Suppressor macrophage (primary cell): ENCODE data around the gene DIP2B.
"Not testable (repeated sequence)": the region's sequence is repeated elsewhere in the genome, so short reads cannot be mapped to it uniquely, and the experiment has no call there.

Experiments used
- DNase-seq, 4 experiments: peaks; one replicate each; pipeline ENCODE4 v3.0.0-alpha.2; 2020 to 2022

The DIP2B gene

GRCh38 chr12:50639721-50640120, 134.9 kb downstream of the DIP2B start:
- DNase-seq: no peak

DNA sequence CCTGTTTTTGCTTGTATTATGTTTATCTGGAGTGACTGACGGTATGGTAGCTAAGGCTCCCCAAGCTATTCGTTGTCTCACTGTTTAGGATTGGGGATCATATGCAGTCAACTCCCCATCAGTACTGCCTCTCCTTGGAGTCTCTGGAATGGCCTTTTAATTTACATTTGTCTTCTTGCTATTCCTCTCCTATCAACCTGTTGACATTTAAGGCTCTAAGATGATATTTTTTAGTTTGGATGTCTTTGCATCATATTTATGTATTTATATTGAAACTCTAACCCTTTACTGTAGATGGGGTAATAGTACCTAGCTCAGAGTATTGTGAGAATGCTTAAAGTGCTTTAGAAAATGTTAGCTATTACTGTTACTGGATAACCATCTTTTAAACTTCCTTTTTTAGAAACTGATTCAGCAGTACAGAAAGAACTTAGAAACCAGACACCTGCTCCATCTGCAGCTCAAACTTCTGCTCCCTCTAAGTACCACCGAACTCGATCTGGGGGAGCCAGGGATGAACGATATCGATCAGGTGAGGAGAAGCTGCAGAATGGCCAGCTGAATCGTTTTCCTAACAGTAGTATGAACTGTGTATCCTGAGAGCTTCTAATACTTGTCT, 135.6 kb downstream of the DIP2B start:
- DNase-seq: no peak

- DNase-seq: no peak
Observed at GRCh38 chr12:50641566-50641965, 136.8 kb downstream of the DIP2B start.

DNA sequence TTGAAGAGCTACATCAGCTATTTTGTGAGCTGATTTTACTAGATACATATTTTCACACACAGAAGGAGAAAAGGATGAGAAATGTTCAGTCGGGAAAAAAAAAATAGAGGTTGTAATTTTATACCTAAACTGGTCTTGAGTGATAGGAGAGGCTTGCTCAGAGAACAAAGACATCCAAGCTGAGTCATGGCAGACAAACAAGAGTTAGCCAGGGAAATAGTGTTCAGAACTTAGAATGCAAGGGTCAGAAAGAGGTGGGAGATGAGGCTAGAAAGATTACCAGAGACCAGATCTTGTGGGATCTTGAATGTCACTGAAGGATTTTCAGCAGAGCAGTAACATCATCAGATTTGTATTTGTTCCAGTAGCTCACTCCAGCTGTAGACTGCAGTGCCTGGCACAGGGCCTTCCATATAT, 137.3 kb downstream of the DIP2B start:
- no peak for DNase-seq

DNA sequence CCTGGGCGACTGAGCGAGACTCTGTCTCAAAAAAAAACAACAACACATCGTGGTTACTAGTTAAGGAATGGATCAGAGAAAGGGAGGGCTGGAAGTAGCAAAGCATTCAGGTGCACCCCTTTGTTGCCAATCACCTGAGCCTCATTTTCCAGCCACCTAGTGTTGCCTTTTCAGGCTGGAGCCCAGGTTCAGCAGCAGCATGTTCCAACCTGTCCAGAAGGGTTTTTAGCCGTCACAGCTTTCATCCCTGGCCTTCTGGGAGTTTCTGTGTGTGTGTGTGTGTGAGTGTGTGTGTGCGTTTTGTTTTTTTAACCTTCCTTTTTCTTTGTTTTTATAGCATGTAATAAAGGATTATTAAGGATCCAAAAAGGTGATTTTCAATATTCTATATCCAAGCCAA, 138.0 kb downstream of the DIP2B start:
- DNase-seq: no peak

GRCh38 chr12:50647031-50647430, 142.2 kb downstream of the DIP2B start:
- no peak for DNase-seq

DNA sequence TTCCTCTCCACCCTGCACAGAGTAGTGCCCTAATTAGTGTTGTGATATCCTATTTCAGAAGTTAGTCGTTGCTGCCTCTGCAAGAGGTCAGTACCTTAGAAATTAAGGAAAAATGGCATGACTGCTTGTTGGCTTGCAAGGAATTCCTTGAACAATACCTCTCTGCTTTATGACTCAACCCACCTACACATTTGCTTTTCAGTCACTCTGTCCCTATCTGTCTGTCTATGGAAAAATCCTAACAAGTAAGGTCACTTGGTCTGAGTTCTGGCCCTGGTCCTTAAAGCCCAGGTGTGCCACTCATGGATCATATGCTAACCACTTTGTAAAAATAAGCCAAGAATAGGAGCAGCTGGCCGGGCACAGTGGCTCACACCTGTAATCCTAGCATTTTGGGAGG, 142.7 kb downstream of the DIP2B start:
- DNase-seq: no peak

DNA sequence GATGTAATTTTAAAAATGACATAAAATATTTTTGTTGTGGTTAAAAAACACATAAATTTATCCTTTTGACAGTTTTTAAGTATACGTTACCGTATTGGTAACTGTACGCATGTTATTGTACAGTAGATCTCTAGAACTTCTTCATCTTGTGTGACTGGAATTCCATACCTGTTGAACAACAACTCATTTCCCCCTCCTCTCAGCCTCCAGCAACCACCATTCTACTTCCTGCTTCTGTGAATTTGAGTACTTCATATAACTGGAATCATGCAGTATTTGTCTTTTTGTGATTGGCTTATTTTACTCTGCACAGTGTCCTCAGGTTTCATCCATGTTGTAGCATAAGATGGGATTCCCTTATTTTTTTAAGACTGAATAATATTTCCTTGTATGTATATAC, 145.5 kb downstream of the DIP2B start:
- no peak for DNase-seq

- DNase-seq: no peak
Observed at GRCh38 chr12:50655374-50655921, 150.7 kb downstream of the DIP2B start.

GRCh38 chr12:50659260-50659659, 154.5 kb downstream of the DIP2B start:
- no peak for DNase-seq

- DNase-seq: no peak
Observed at GRCh38 chr12:50659690-50660424, 155.1 kb downstream of the DIP2B start.

GRCh38 chr12:50660425-50660822, 155.6 kb downstream of the DIP2B start:
- DNase-seq: no peak

DNA sequence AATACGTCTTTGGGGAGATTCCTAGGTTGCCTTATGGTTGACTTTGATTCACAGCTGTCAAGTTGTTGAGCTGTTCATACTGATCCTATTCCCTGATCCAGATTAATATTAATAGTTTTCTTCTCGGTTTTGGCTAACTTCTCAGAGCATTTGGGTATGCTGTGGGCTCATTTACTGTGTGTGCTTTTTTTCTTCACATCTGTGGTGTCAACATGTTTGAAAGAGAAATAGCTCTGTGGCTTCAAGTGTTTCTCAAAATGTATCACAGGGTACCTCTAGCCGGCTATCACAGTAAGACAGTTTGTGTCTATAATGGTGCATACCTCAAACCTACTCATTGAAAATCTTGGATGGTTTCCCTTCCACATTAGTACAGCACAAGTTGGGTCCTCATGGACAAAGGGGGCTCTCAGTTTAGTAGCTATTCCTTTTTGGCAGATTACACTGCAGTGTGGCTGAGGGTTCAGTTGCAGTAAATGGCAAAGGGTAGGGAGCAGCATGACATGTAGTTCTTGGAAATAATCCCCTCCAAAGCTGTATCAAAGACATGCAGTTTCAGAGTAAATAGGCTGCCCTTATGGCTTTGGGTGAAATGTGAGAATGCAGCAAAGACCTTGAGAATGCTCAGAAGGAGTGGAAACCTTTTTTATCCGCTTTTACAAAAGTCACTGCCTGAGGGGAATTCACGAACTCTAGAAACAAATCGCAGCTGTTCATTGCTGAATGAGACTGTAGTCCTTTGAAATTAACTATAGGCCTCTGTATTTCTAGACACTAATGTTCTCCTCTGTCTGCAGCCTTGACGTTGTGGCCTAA, 156.7 kb downstream of the DIP2B start:
- no peak for DNase-seq

DNA sequence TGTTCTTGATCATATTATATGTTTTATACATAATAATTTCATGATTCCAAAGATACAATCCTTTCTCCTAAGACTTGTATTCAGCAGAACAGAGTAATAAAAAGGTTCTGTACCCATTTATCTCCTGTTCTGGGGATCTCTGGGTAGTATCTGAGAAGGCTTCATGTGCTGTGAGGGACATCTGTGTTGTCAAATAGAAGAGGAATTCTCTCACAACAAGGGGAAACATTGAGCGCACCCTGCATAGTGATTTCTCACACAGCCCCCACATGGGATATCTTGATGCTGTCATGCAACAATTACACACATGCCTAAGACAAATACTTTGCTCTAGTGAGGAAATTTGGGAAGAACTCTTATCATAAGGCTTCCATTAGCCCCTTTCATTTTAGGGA, 157.3 kb downstream of the DIP2B start:
- no peak for DNase-seq

GRCh38 chr12:50665170-50665569, 160.4 kb downstream of the DIP2B start:
- no peak for DNase-seq

GRCh38 chr12:50665609-50666008, 160.8 kb downstream of the DIP2B start:
- DNase-seq: no peak

GRCh38 chr12:50666023-50666422, 161.2 kb downstream of the DIP2B start:
- DNase-seq: no peak

- no peak for DNase-seq
Observed at GRCh38 chr12:50672158-50672557, 167.4 kb downstream of the DIP2B start.

GRCh38 chr12:50676756-50677155, 172.0 kb downstream of the DIP2B start:
- DNase-seq: no peak

GRCh38 chr12:50677858-50678257, 173.1 kb downstream of the DIP2B start:
- DNase-seq: no peak

- no peak for DNase-seq
Observed at GRCh38 chr12:50678650-50679365, 174.0 kb downstream of the DIP2B start.

- DNase-seq: no peak
Observed at GRCh38 chr12:50679612-50680011, 174.8 kb downstream of the DIP2B start.

DNA sequence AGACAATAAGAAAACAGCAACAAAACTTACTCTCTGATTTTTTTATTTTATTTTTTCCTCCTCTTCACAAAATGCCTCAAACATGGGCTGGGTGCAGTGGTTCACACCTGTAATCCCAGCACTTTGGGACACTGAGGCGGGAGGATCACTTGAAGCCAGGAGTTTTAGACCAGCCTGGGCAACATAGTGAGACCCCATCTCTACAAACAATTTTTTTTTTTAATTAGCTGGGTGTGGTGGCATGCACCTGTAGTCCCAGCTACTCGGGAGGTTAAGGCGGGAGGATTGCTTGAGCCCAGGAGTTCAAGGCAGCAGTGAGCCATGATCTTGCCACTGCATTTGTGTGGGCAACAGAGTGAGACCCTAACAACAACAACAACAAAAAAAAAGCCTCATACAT, 176.3 kb downstream of the DIP2B start:
- DNase-seq: not testable (repeated sequence)
